NCI-H446 (cell line): ENCODE measurements around the gene CTPS1.

Experiments
- DNase-seq, 2 experiments: peaks; one replicate each; lab custom pipeline; 2025; lab: John Stamatoyannopoulos, UW

The CTPS1 gene

DNA sequence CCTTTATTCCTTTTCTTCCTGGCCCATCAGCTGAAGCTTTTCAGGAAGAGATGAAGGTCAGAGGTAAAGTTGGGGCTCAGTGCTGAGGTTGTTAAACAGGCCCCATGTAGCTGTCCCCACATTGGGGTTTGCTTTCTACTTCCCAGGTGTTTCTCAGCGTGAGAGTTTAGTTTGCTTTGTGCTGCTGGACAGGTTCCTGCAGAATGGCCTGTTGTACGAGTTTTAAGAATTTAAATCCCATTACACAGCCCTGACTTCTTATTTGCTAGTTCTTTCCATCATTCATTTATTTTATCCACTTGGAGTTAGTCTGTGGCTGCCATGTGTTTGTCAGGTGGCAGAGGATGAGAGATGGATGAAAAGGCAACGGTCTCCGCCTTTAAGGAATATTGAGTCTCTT, 19.2 kb downstream of the CTPS1 start:
- DNase-seq, result no peak

DNA sequence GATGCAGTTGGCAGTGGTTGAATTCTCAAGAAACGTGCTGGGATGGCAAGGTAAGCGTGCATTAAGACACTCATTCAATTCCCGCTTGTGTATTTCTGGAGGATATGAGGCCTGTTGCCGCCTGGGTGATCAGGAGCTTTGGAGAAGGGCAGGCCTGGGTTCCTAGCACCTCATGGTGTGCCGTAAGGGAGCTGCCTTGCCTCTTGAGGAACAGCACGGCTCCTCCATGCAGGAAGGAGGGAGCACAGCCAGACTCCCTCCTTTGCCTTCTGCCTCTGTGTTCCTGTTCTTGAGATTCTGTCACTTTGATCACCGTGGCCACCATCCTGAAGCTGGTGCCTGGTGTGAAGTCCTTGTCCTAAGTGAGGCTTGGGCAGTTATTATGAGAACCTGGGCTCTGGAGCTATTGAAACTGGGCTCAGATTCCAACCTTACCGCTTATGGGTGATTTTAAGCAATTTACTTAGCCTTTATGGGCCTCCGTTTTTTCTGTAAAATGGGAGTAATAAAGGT, 23.7 kb downstream of the CTPS1 start:
- no peak for DNase-seq

GRCh38 chr1:41003640-41004220, 24.2 kb downstream of the CTPS1 start:
- peak; percentile 32 to 80 for DNase-seq

- no peak for DNase-seq
Observed at GRCh38 chr1:41005876-41006275, 26.4 kb downstream of the CTPS1 start.

DNA sequence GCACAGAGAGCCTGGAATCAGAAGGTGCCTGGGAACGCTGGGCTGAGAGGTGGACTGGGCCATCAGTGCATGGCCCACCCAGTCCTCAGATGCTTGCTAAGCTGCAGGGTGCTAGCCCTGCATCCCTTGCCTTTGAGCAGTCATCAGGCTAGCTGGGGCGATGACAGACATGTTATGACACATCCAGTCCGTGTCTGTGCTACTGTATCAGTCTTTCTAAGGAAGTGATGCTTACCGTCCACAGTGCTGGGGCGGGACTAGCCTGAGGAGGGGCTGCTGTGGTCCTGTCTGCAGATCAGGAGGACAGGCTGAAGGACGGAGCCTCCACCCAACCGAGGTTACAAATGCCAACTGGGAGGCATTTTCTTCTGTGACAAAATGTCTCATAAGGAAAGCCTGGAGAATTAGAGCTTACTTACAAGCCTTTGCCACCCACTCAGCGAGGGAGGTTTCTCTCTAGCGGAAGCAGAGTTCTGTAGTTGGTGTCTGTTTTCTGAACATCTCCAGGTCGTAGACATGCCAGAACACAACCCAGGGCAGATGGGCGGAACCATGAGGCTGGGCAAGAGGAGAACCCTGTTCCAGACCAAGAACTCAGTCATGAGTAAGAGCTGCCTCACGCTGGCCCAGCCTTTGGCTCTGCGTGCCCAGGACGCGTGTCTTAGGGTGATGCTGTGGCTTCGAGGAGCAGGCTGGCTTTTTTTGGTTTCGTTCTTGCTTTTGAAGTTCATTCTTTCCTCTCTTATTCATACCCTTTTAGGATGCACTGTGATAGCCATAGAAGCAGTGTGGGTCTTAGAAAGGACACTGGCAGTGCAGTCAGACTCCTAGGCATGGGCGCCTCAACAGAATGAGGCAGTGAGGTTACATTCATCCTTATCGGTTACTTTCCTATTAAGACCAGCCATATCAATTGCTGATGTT, 27.7 kb downstream of the CTPS1 start:
- no peak for DNase-seq

DNA sequence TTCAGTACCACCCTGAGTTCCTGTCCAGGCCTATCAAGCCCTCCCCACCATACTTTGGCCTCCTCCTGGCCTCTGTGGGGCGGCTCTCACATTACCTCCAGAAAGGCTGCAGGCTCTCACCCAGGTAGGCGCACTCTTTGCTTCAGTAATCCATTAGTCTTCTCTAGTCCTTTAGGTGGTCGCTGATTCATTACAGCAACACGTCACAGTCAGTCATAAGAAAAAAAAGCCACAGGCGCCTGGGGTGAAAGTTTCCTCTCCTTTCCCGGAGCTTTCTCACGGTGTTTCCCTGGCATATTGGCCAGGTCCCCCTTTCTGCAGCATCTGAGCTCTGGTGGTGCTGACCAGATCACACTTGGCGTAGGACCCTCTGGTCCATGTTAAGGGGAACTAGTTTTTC, 30.0 kb downstream of the CTPS1 start:
- no peak for DNase-seq

- DNase-seq, result no peak
Observed at GRCh38 chr1:41010345-41010744, 30.8 kb downstream of the CTPS1 start.

- DNase-seq, result no peak
Observed at GRCh38 chr1:41013024-41013423, 33.5 kb downstream of the CTPS1 start.

GRCh38 chr1:41013796-41014195, 34.3 kb downstream of the CTPS1 start:
- no peak for DNase-seq

- no peak for DNase-seq
Observed at GRCh38 chr1:41014871-41015270, 35.4 kb downstream of the CTPS1 start.

DNA sequence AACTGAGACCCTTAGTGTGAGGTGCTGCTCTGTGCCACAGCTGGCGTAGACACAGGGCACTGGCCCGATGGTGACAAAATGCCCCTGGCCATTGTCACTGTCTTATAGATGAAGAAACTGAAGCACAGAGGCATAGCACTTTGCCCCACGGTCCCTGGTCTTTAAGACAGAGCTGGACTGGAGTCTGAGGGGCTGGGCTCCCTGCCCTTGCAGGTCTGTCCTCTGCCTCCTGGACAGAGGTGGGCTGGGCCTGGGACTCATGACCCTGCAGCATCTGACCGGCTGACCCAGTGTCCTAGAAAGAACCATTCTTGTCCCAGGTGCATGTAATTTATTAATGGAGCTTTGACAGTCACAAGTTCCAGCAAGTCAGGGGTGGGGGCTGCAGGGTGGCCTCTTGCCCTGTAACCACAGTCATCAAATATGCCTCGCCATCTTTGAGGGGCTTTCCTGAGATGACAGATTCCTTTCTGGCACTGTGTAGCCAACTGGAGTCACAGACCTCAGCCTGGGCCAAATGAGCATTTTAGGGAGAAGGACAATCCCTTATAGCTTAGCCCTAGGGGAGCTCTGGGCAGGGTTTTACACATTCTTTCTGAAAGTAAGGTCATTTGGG, 35.9 kb downstream of the CTPS1 start:
- DNase-seq, result no peak

- no peak for DNase-seq
Observed at GRCh38 chr1:41015897-41016470, 36.5 kb downstream of the CTPS1 start.

GRCh38 chr1:41017141-41018017, 37.9 kb downstream of the CTPS1 start:
- DNase-seq, result no peak

DNA sequence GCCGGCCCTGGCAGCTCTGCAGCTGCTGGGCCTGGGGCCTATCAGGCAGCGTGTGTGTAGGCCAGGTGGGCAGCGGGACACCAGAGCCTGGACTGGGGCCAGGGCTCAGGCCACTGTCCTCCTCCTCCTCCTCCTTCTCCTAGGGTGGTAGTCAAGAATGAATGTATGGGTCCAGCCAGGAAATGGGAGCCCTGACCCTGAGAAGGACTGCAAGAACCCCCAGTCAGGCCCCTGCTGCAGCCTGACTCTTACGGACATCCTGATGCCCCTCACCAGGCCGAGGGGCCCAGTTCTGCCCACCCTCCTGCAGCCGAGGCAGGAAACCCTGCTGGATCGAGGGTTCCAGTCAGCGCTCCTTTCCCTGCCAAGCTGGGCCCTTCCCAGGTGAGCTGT, 38.5 kb downstream of the CTPS1 start:
- DNase-seq, result no peak

- no peak for DNase-seq
Observed at GRCh38 chr1:41019353-41019745, 39.9 kb downstream of the CTPS1 start.

DNA sequence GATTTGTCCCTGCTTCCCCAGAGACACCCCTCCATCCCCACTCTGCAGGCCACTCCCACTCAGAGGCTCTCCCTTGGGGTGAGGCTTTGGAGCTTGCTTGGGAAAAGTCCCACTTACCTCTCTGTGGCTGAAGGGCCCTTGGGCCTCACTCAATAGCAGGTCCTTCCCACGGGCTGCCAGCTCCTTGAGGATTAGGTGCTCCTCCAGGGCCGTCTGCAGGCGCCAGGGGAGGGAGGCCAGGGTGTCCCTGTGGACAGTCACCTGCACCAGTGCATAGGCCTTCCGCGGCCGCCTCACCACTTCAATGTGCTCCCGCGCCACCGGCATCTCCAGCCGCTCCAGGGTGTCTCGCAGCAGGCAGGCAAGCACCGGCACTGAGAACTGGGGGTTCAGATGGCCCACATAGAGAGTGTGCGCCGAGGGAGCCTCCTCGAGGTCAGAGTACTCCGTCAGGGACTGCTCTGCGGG, 40.6 kb downstream of the CTPS1 start:
- no peak for DNase-seq

DNA sequence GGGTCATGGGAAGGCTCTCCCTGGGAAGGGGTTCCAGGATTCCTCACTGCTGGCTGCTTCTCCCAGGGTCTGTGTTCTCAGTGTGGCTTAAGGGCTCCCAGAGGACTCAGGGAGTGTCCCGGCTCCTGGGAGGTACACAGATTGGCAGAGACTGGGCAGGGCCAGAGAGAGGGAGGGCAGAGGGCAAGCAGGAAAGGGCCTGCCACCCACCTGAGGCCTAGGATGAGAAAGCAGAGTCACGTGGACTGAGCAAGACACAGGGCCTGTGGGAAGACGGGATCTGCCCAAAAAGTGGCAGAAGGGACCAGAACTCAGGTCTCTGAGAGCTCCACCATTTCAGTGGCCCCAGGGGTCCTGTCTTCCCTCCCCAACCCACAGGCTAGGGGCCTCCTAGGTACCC, 41.2 kb downstream of the CTPS1 start:
- no peak for DNase-seq

DNA sequence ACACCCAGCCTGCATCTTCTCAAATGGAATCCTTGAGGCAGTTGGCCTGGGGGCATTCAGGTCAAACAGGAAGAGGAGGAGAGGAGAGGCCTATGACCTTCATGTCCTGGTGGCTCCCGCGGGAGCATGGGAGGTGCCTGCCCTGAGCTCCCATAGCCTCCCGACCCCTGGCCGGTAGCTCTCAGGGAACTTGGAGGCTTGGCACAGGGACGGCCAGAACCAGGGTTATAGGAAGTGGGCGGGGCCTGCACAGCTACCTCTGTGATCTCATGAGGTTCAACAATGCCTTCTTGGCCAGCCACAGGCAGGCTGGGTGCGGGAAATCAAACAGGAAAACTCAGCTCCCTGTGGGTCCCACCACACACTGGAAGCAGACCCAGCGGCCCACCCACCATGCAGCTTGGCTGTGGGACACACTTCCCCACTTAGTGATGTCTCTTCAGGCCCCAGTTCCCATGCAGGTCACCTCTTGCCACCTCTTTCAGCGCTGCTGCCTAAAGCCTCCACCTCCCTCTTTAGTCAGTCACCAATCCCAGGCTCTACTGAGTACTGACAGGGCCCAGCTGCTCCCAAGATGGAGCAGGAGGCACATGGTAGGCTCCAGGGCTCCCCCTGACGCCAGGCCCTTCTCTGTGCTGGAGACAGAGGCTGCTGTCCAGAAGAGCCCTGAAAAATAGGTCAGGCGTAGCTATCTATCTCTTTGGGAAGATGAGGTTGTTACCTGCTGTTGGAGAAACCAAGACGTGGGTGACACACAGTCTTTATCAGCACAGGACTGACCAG, 42.2 kb downstream of the CTPS1 start, which contains the start of gene SLFNL1:
Gene SLFNL1, minus strand, starts transcription at position 200 of the 783 bp plus-strand sequence. CDS start 1,065 bp downstream, outside the sequence.
- peak in 1 of 2 experiments; percentile 11 for DNase-seq

- no peak for DNase-seq
Observed at GRCh38 chr1:41022424-41022823, 42.9 kb downstream of the CTPS1 start.

GRCh38 chr1:41023279-41023990, 43.9 kb downstream of the CTPS1 start:
- no peak for DNase-seq
